Measurements from ENCODE around the gene PCSK7.

Gene PCSK7

GRCh38 chr11:117180661-117181585 is 51.0 kb downstream of the PCSK7 start:
- TF ChIP-seq CTCF (tag by site-specific recombination; IDR thresholded peaks at IDR 0.05) (peak; percentile 91), ZNF654 (tag by site-specific recombination; IDR thresholded peaks at IDR 0.05; ENCODE audit: low read depth) (peak; percentile 42), ZNF26 (tag by site-specific recombination; IDR thresholded peaks at IDR 0.05) (no peak), ZBTB48 (tag by site-specific recombination; IDR thresholded peaks at IDR 0.05) (peak; percentile 46; the same call in 1 of the 2 replicates), ZNF341 (tag by site-specific recombination; IDR thresholded peaks at IDR 0.05; ENCODE audit: low read depth) (no peak), ZBTB44 (tag by site-specific recombination; IDR thresholded peaks at IDR 0.05) (no peak), ZNF184 (tag by site-specific recombination; IDR thresholded peaks at IDR 0.05) (no peak)
- Histone ChIP-seq H3K9me3 (ENCODE audit: control insufficient read depth, insufficient read depth, low read depth, low read length) (no peaks in the 10 kb centered on the region), H3K4me3 (ENCODE audit: low read depth, low read length) (no peak overlapping the region), H3K36me3 (ENCODE audit: control insufficient read depth in 2 of 2, insufficient read depth in 1 of 2, low read length in 2 of 2) (peaks cover 0 to 31% of the 10 kb centered on the region in 2 experiments; a peak in 1 of 3 replicates), H3K4me1 (ENCODE audit: control insufficient read depth, insufficient read depth, low read length) (no peaks in the 10 kb centered on the region), H3K27ac (ENCODE audit: extremely low read depth, low read depth, low read length) (no peak overlapping the region)
- POLR2A ChIA-PET, result interaction anchor here (0.7 to 1.0 kb wide), 3 partner anchors 8 to 41 kb away, joined by 3 to 7 read pairs (median 4); no protein-coding TSS in a partner anchor
- CTCF ChIA-PET, result interaction anchor here (0.6 to 7.1 kb wide), 15 partner anchors 9 to 665 kb away, joined by 3 to 71 read pairs (median 4); partner anchors contain the start of genes PAFAH1B2, PCSK7 and TAGLN

GRCh38 chr11:117180020-117180419 is 51.9 kb downstream of the PCSK7 start:
- no peaks in the 10 kb centered on the region for H3K4me1 ChIP-seq (ENCODE audit: control insufficient read depth, insufficient read depth, low read length)

More at GRCh38 chr11:117180020-117180419, 51.9 kb downstream of the PCSK7 start:
- POLR2A ChIA-PET, result interaction anchor here (0.7 to 2.4 kb wide), 6 partner anchors 9 to 52 kb away, joined by 3 to 28 read pairs (median 4); partner anchors contain the start of genes PAFAH1B2 and PCSK7
- Histone ChIP-seq H3K27ac (ENCODE audit: extremely low read depth, low read depth, low read length) (no peak overlapping the region), H3K4me3 (ENCODE audit: low read depth, low read length) (no peak overlapping the region), H3K9me3 (ENCODE audit: control insufficient read depth, insufficient read depth, low read depth, low read length) (no peaks in the 10 kb centered on the region), H3K36me3 (ENCODE audit: control insufficient read depth in 2 of 2, insufficient read depth in 1 of 2, low read length in 2 of 2) (peaks cover 0 to 25% of the 10 kb centered on the region in 2 experiments; a peak in 1 of 3 replicates)
- TF ChIP-seq ZNF423 (tag by site-specific recombination; IDR thresholded peaks at IDR 0.05), result no peak
- no peak for TF ChIP-seq ZBTB6 (tag by site-specific recombination; IDR thresholded peaks at IDR 0.05)
- TF ChIP-seq REPIN1 (tag by site-specific recombination; IDR thresholded peaks at IDR 0.05; ENCODE audit: low read depth), result no peak
- TF ChIP-seq ZNF747 (tag by site-specific recombination; IDR thresholded peaks at IDR 0.05), result no peak
- CTCF ChIA-PET, result interaction anchor here (0.7 to 7.1 kb wide), 10 partner anchors 8 to 666 kb away, joined by 3 to 71 read pairs (median 8); partner anchors contain the start of genes PAFAH1B2, PCSK7 and TAGLN

Data from HEK293 (cell line).